Right lobe of liver (tissue), 6 donors: ENCODE data around the gene SLC6A18. TPM values are rescaled to one million over a fixed set of nuclear protein-coding genes. Genes with fewer than 3 reads are reported as not detected.

Experiments used
- ATAC-seq, 4 donors: fragments of 200-7000 bp; cut with Tn5 transposase; one replicate each; pipeline ENCODE4 v1.9.1; 2020; ENCODE audit warnings: mild to moderate bottlenecking in 4 of 4, moderate library complexity in 4 of 4
- DNase-seq, 3 donors: peaks; one replicate each; pipeline ENCODE4 v3.0.0-alpha.2; 2020
- H3K27ac ChIP-seq, 3 donors: fragments of 200-600 bp; one replicate each; pipeline ENCODE4 v1.8.0; 2022
- H3K27me3 ChIP-seq, 2 donors: fragments of 200-600 bp; one replicate each; pipeline ENCODE4 v1.8.0; 2022
- H3K36me3 ChIP-seq, 4 donors: fragments of 200-600 bp; sonication (generic) in 1 of 4; one replicate each; pipeline versions ENCODE4 v1.5.1 to v1.8.0; 2017 to 2022; ENCODE audit warnings: control low read depth in 1 of 4
- H3K4me1 ChIP-seq, 4 donors: fragments of 200-600 bp; sonication (generic) in 1 of 4; one replicate each; pipeline versions ENCODE4 v1.5.1 to v1.8.0; 2017 to 2022; ENCODE audit warnings: control low read depth in 1 of 4
- H3K4me3 ChIP-seq, 3 donors: fragments of 200-600 bp; one replicate each; pipeline ENCODE4 v1.8.0; 2022
- H3K9me3 ChIP-seq, 4 donors: fragments of 200-600 bp; sonication (generic) in 1 of 4; one replicate each; pipeline versions ENCODE4 v1.5.1 to v1.8.0; 2017 to 2022; ENCODE audit warnings: control low read depth in 1 of 4
- POLR2A ChIP-seq: fragments of 450-650 bp; IDR thresholded peaks from one replicate; pipeline ENCODE4 v1.6.1; 2017; ENCODE audit warnings: antibody characterized with exemption, mild to moderate bottlenecking
- WGBS: methylation state at CpG from one replicate; pipeline ENCODE4 v1.1.6; 2018; ENCODE audit warnings: low coverage, low lambda C conversion rate; ENCODE audit not compliant: insufficient coverage; ENCODE audit errors: missing lambda C conversion rate; 5-methylcytosine and 5-hydroxymethylcytosine counted together
- intact Hi-C, 2 donors: fragments of 100-400 bp; cut with DNase I; formaldehyde crosslinking; loops; one replicate each; pipeline versions ENCODE4 v1.11.2 to v1.14.1; 2022
- total RNA-seq, 6 experiments: library from RNA; depleted of rRNA in 2 of 6; stranded (reverse); fragments of >200 nt in 2 of 6; fragmentation: NEBNext Ultra II Directional in 3 of 6; extraction: Animal tissue kit (Norgen Biotek cat#: 25700) in 3 of 6; gene quantifications; one replicate each; pipeline versions ENCODE4 v1.1.0 to v1.2.4, GENCODE V29; 2016 to 2023
- TF ChIP-seq, protein P1 (sequence below), 4 donors: fragments of 200-600 bp in 3 of 4; fragments of 450-650 bp in 1 of 4; IDR thresholded peaks; one replicate each; pipeline versions ENCODE4 v1.5.1 to v1.8.0; 2016 to 2022; ENCODE audit warnings: antibody characterized with exemption in 4 of 4, mild to moderate bottlenecking in 2 of 4
- donor health status: DM: no; HTN: yes; CAD: no.
- donor health status: DM: no; HTN: no; CAD: no.
- donor health status: DM: no; HTN: no; CAD: no.
- donor health status: DM: no; HTN: yes; CAD: no.
- donor health status: DM: no; HTN: yes; CAD: no.

Gene SLC6A18
- total RNA-seq, 6 experiments from 2014 or later = not detected

DNA sequence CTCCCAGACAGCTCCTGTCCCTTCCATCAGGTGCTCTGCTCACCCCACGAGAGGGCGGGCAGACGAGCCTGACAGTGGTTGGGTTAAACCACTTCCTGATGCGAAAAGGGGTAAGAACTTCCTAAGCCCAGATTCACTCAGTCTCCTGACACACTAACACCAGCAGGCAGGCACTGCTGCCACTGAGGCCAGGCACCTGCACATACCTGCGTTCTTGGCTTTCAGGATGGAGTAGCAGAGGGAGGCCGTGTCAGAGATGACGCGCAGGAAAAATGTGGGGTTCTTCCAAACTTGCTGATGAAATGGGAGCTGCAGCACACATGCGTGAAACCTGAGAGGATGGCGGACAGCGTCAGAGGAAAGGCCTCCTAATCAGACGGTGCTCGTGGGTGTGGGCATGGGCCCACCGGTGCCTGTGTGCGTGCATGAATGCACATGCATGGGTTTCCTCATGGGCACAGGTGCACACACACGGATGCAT, 29.9 kb downstream of the SLC6A18 start:
- TF ChIP-seq, protein P1, sequence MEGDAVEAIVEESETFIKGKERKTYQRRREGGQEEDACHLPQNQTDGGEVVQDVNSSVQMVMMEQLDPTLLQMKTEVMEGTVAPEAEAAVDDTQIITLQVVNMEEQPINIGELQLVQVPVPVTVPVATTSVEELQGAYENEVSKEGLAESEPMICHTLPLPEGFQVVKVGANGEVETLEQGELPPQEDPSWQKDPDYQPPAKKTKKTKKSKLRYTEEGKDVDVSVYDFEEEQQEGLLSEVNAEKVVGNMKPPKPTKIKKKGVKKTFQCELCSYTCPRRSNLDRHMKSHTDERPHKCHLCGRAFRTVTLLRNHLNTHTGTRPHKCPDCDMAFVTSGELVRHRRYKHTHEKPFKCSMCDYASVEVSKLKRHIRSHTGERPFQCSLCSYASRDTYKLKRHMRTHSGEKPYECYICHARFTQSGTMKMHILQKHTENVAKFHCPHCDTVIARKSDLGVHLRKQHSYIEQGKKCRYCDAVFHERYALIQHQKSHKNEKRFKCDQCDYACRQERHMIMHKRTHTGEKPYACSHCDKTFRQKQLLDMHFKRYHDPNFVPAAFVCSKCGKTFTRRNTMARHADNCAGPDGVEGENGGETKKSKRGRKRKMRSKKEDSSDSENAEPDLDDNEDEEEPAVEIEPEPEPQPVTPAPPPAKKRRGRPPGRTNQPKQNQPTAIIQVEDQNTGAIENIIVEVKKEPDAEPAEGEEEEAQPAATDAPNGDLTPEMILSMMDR (IDR thresholded peaks at IDR 0.05) = no peak
- H3K4me3 ChIP-seq = no peak overlapping the region
- no peaks in the 10 kb centered on the region for H3K4me1 ChIP-seq
- no peaks in the 10 kb centered on the region for H3K9me3 ChIP-seq
- ATAC-seq (no peak), DNase-seq (no peak)
- H3K36me3 ChIP-seq = no peaks in the 10 kb centered on the region
- no peaks in the 10 kb centered on the region for H3K27me3 ChIP-seq
- 38% methylated on average over 3 of the region's 16 CpGs for WGBS
- intact Hi-C loops = no loop called here
- no peak overlapping the region for H3K27ac ChIP-seq

DNA sequence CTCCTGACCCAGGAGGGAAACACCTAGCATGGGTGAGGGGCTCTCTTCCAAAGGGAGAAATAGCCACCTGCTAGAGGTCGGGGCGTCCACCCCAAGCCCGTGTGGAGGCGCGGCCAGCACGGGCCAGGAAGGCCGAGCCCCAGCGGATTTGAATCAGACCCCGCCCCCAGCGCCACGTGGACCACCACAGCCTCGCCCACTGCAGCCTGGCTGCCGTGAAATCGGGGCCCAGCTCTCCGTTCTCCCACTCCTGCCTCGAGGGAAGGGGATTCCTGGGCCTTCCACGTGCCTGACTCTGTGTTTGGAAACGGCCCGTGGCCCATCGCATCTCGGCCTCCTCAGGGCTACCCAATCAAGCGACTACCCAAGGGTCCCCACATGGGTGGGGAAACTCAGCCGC, 31.6 kb downstream of the SLC6A18 start:
- WGBS = 90% methylated on average over 3 of the region's 23 CpGs

DNA sequence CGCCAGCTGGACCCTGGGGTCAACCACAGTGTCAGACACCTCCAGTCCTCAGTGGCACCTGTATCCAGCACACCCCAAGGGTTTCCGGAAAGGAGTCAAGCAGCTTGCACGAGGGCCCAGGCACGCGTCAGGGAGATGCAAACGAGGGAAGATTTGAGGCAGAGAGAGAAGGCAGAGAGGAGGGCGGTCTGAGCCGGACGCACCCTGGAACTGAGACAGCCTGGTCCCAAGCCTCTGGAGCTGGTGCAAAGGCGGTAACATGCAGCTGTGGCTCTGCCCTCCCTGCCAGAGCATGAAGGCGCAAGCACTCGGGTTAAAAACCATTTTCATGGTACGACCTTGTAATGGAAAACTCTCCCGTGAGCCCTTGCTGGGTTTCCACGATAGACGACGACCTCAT, 32.2 kb downstream of the SLC6A18 start:
- no peaks in the 10 kb centered on the region for H3K4me1 ChIP-seq
- H3K36me3 ChIP-seq = no peaks in the 10 kb centered on the region
- ATAC-seq (no peak), DNase-seq (no peak)
- TF ChIP-seq, protein P1 (IDR thresholded peaks at IDR 0.05) = no peak
- TF ChIP-seq POLR2A = no peak
- no peaks in the 10 kb centered on the region for H3K27me3 ChIP-seq
- H3K4me3 ChIP-seq = no peak overlapping the region
- no peak overlapping the region for H3K27ac ChIP-seq
- 77% methylated on average over 10 of the region's 17 CpGs for WGBS
- no peaks in the 10 kb centered on the region for H3K9me3 ChIP-seq
- intact Hi-C loops = no loop called here

More for the DNA sequence above, 31.6 kb downstream of the SLC6A18 start:
- ATAC-seq = no peak
- Histone ChIP-seq H3K27ac (no peak overlapping the region), H3K36me3 (no peaks in the 10 kb centered on the region), H3K4me3 (no peak overlapping the region), H3K27me3 (no peaks in the 10 kb centered on the region), H3K9me3 (no peaks in the 10 kb centered on the region), H3K4me1 (no peaks in the 10 kb centered on the region)
- TF ChIP-seq POLR2A = no peak
- TF ChIP-seq, protein P1 (IDR thresholded peaks at IDR 0.05) = no peak
- intact Hi-C loops = no loop called here
- no peak for DNase-seq

DNA sequence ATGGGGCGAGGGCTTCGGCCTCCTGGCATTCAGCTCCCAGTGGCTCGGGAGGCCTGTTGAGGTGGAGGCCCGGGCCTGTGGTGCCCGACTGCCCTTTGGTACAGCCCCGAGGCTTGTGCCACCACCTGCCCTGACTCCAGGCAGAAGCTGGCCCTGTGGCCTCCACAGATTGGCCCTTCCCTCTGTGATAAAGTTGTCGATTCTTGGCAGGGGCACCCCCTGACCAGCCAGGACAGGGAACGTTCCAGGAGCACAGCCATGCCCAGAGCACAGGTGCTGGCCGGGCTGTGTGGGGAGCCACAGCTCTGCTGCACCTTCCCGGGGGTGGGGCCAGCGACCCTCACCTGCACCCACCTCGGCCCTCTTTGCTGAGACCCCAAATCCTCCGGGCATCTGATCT, 32.7 kb downstream of the SLC6A18 start:
- Histone ChIP-seq H3K27ac (no peak overlapping the region), H3K36me3 (no peaks in the 10 kb centered on the region), H3K27me3 (no peaks in the 10 kb centered on the region), H3K4me3 (no peak overlapping the region), H3K9me3 (no peaks in the 10 kb centered on the region), H3K4me1 (no peaks in the 10 kb centered on the region)
- intact Hi-C loops = no loop called here
- TF ChIP-seq POLR2A = no peak
- TF ChIP-seq, protein P1 (IDR thresholded peaks at IDR 0.05) = no peak
- DNase-seq (no peak), ATAC-seq (no peak)
- WGBS = no CpG with 5 or more reads among the region's 13 CpGs
